GM19043 (cell line): ENCODE results near the gene LTB.

ENCODE experiments used
- ATAC-seq: cut with Tn5 transposase; IDR thresholded peaks from one replicate; pipeline ENCODE4 v1.9.1; 2021; ENCODE audit warnings: low read depth; ENCODE audit not compliant: unreplicated experiment

Gene LTB

GRCh38 chr6:31582230-31582643 is at the start of gene LTB:
Gene LTB (minus strand): TSS chr6:31582424. CDS start chr6:31582417, 7 bp downstream.
- ATAC-seq = no peak

GRCh38 chr6:31631681-31632278 is 49.6 kb upstream of the LTB start:
- ATAC-seq = no peak

- no peak for ATAC-seq
These were observed 49.0 kb upstream of the LTB start for GRCh38 chr6:31631209-31631608.

GRCh38 chr6:31630177-31630934 is 48.1 kb upstream of the LTB start:
- no peak for ATAC-seq

- ATAC-seq = no peak
These were observed 46.8 kb upstream of the LTB start for GRCh38 chr6:31629014-31629413.

GRCh38 chr6:31627690-31628287 is 45.6 kb upstream of the LTB start:
- no peak for ATAC-seq

GRCh38 chr6:31626952-31627351 is 44.7 kb upstream of the LTB start:
- ATAC-seq = no peak

GRCh38 chr6:31624070-31624469 is 41.8 kb upstream of the LTB start:
- no peak for ATAC-seq

GRCh38 chr6:31622684-31623091 is 40.5 kb upstream of the LTB start:
- ATAC-seq = no peak

GRCh38 chr6:31621991-31622390 is 39.8 kb upstream of the LTB start:
- no peak for ATAC-seq

GRCh38 chr6:31621320-31621939 is 39.2 kb upstream of the LTB start:
- no peak for ATAC-seq

GRCh38 chr6:31620586-31621319 is 38.5 kb upstream of the LTB start, which contains the start of gene PRRC2A:
Gene PRRC2A (plus strand): TSS chr6:31620715. CDS start chr6:31622790, 2,075 bp downstream.
- ATAC-seq = peak; percentile 3

- peak; percentile 76 for ATAC-seq
These were observed 37.8 kb upstream of the LTB start for GRCh38 chr6:31619805-31620585.

GRCh38 chr6:31617010-31617409 is 34.8 kb upstream of the LTB start:
- ATAC-seq = no peak

- ATAC-seq = no peak
These were observed 33.5 kb upstream of the LTB start for GRCh38 chr6:31615748-31616147.

GRCh38 chr6:31614684-31615578 is 32.7 kb upstream of the LTB start, which contains the start of gene AIF1:
Gene AIF1 (plus strand): TSS chr6:31615234. CDS start chr6:31615330, 96 bp downstream.
- ATAC-seq = no peak

- no peak for ATAC-seq
These were observed 31.9 kb upstream of the LTB start for GRCh38 chr6:31614075-31614619.

- ATAC-seq = no peak
These were observed 28.7 kb upstream of the LTB start for GRCh38 chr6:31610968-31611367.
